ENCODE results near the gene TACC2. TPM values are rescaled to one million over a fixed set of nuclear protein-coding genes. Genes with fewer than 3 reads are reported as not detected.

The TACC2 gene
- total RNA-seq, 1 donor from 2014 or later = not detected

- no peak for ATAC-seq (ENCODE audit: low read depth)
- H3K9me3 Mint-ChIP-seq = no peaks in the 10 kb centered on the region
- H3K36me3 Mint-ChIP-seq (ENCODE audit: low read depth) = no peaks in the 10 kb centered on the region
- TF ChIP-seq CTCF (IDR thresholded peaks at IDR 0.05) = no peak
- intact Hi-C loops (cut with micrococcal nuclease) = no loop called here
- CTCF ChIA-PET = no interaction called here
- no peak overlapping the region for H3K4me3 Mint-ChIP-seq
- DNase-seq = no peak
- H3K27me3 Mint-ChIP-seq = no peaks in the 10 kb centered on the region
- H3K4me1 Mint-ChIP-seq = no peaks in the 10 kb centered on the region
- H3K27ac Mint-ChIP-seq = no peak overlapping the region
- POLR2A ChIA-PET = no interaction called here
These were observed 135.4 kb downstream of the TACC2 start for GRCh38 chr10:122124342-122124741.

GRCh38 chr10:122124808-122125207, 135.8 kb downstream of the TACC2 start:
- Mint-ChIP-seq H3K27me3 (peaks cover 3% of the 10 kb centered on the region), H3K27ac (no peak overlapping the region), H3K9me3 (no peaks in the 10 kb centered on the region), H3K4me1 (no peaks in the 10 kb centered on the region), H3K4me3 (no peak overlapping the region), H3K36me3 (ENCODE audit: low read depth) (no peaks in the 10 kb centered on the region)
- no peak for TF ChIP-seq CTCF (IDR thresholded peaks at IDR 0.05)
- no peak for ATAC-seq (ENCODE audit: low read depth)
- DNase-seq = no peak
- CTCF ChIA-PET = no interaction called here
- POLR2A ChIA-PET = no interaction called here
- intact Hi-C loops (cut with micrococcal nuclease) = no loop called here

GRCh38 chr10:122126763-122127659, 138.0 kb downstream of the TACC2 start:
- no peak for DNase-seq
- Mint-ChIP-seq H3K27ac (no peak overlapping the region), H3K27me3 (peaks cover 6% of the 10 kb centered on the region), H3K4me3 (no peak overlapping the region), H3K9me3 (no peaks in the 10 kb centered on the region), H3K36me3 (ENCODE audit: low read depth) (no peaks in the 10 kb centered on the region), H3K4me1 (no peaks in the 10 kb centered on the region)
- ATAC-seq (ENCODE audit: low read depth) = no peak
- intact Hi-C loops (cut with micrococcal nuclease) = no loop called here
- POLR2A ChIA-PET = no interaction called here
- CTCF ChIA-PET = no interaction called here
- no peak for TF ChIP-seq CTCF (IDR thresholded peaks at IDR 0.05)

GRCh38 chr10:122127943-122128342, 139.0 kb downstream of the TACC2 start:
- ATAC-seq (ENCODE audit: low read depth) = no peak
- no peaks in the 10 kb centered on the region for H3K9me3 Mint-ChIP-seq
- H3K4me3 Mint-ChIP-seq = no peak overlapping the region
- ChIA-PET CTCF (no interaction called here), POLR2A (no interaction called here)
- intact Hi-C loops (cut with micrococcal nuclease) = no loop called here
- TF ChIP-seq CTCF (IDR thresholded peaks at IDR 0.05) = no peak
- H3K27me3 Mint-ChIP-seq = peaks cover 7% of the 10 kb centered on the region
- no peaks in the 10 kb centered on the region for H3K36me3 Mint-ChIP-seq (ENCODE audit: low read depth)
- no peak overlapping the region for H3K27ac Mint-ChIP-seq
- H3K4me1 Mint-ChIP-seq = peaks cover 3% of the 10 kb centered on the region
- DNase-seq = no peak

- Mint-ChIP-seq H3K36me3 (ENCODE audit: low read depth) (no peaks in the 10 kb centered on the region), H3K27ac (no peak overlapping the region), H3K4me3 (no peak overlapping the region), H3K4me1 (peaks cover 7% of the 10 kb centered on the region), H3K9me3 (no peaks in the 10 kb centered on the region), H3K27me3 (peaks cover 11% of the 10 kb centered on the region)
- ATAC-seq (ENCODE audit: low read depth) (no peak), DNase-seq (no peak)
- no peak for TF ChIP-seq CTCF (IDR thresholded peaks at IDR 0.05)
- intact Hi-C loops (cut with micrococcal nuclease) = no loop called here
- ChIA-PET CTCF (no interaction called here), POLR2A (no interaction called here)
These were observed 139.4 kb downstream of the TACC2 start for GRCh38 chr10:122128357-122128756.
